IMR-90 (cell line): ENCODE results near the gene U2SURP. TPM values are rescaled to one million over a fixed set of nuclear protein-coding genes. Genes with fewer than 3 reads are reported as not detected.

ENCODE experiments used
- ATAC-seq: fragments of 200-7000 bp; cut with Tn5 transposase; 2 replicates; pipeline ENCODE4 v1.9.1; 2020; ENCODE audit warnings: low read depth, mild to moderate bottlenecking, moderate library complexity
- BruUV-seq: library from RNA; stranded (reverse); fragments of 400-500 nt; replicated peaks from 2 replicates; lab custom pipeline; 2021; lab: Mats Ljungman, UMichigan
- CTCF ChIA-PET: fragments of 300-600 bp; formaldehyde crosslinking; extraction: SDS; loops from one replicate; lab custom pipeline; 2021; ENCODE audit warnings: antibody characterized with exemption; lab: Yijun Ruan, JAX
- POLR2A ChIA-PET: fragments of 300-600 bp; sonication (Branson Sonifier 250); formaldehyde crosslinking; loops from one replicate; lab custom pipeline; 2022; ENCODE audit warnings: antibody characterized with exemption; ENCODE audit not compliant: unreplicated experiment; lab: Charles Lee
- DNase-seq: peaks from one replicate; pipeline ENCODE4 v3.0.0; 2013
- H2AFZ ChIP-seq: replicated peaks from 2 replicates; pipeline ENCODE3; 2013; ENCODE audit warnings: low read length, mild to moderate bottlenecking; ENCODE audit not compliant: poor library complexity
- H2AK5ac ChIP-seq: 2 replicates; pipeline ENCODE4 v1.6.1; 2013; ENCODE audit warnings: low read depth, low read length, inconsistent platforms
- H2AK9ac ChIP-seq: replicated peaks from 2 replicates; pipeline ENCODE3; 2013; ENCODE audit warnings: mild to moderate bottlenecking, low read depth, low read length, moderate library complexity; ENCODE audit not compliant: poor library complexity
- H2BK120ac ChIP-seq: 2 replicates; pipeline ENCODE4 v1.6.1; 2013; ENCODE audit warnings: low read depth, low read length, inconsistent platforms
- H2BK15ac ChIP-seq: 3 replicates; pipeline ENCODE4 v1.6.1; 2013; ENCODE audit warnings: low read depth, low read length, inconsistent platforms
- H2BK20ac ChIP-seq: 2 replicates; pipeline ENCODE4 v1.6.1; 2013; ENCODE audit warnings: low read depth, mild to moderate bottlenecking, inconsistent platforms, low read length, moderate library complexity
- H2BK5ac ChIP-seq: 2 replicates; pipeline ENCODE4 v1.6.1; 2013; ENCODE audit warnings: mild to moderate bottlenecking, low read depth, low read length, inconsistent platforms; ENCODE audit not compliant: poor library complexity, severe bottlenecking
- H3K14ac ChIP-seq: replicated peaks from 2 replicates; pipeline ENCODE4 v1.6.1; 2013; ENCODE audit warnings: low read depth, low read length, inconsistent platforms
- H3K18ac ChIP-seq: 2 replicates; pipeline ENCODE4 v1.6.1; 2013; ENCODE audit warnings: low read depth, low read length, control low read depth
- H3K23ac ChIP-seq: 2 replicates; pipeline ENCODE4 v1.6.1; 2013; ENCODE audit warnings: low read depth, low read length, inconsistent platforms
- H3K27ac ChIP-seq: 2 replicates; pipeline ENCODE4 v1.5.1; 2013; ENCODE audit warnings: mild to moderate bottlenecking, control low read depth, low read length; ENCODE audit not compliant: insufficient read depth
- H3K27me3 ChIP-seq: 2 replicates; pipeline ENCODE4 v1.6.1; 2013; ENCODE audit warnings: low read length; ENCODE audit not compliant: control insufficient read depth, insufficient read depth
- H3K36me3 ChIP-seq: 2 replicates; pipeline ENCODE4 v1.6.1; 2013; ENCODE audit warnings: low read length, mixed read lengths; ENCODE audit not compliant: control insufficient read depth, insufficient read depth
- H3K4ac ChIP-seq: 2 replicates; pipeline ENCODE4 v1.6.1; 2013; ENCODE audit warnings: low read depth, low read length, inconsistent platforms
- H3K4me1 ChIP-seq: 2 replicates; pipeline ENCODE4 v1.6.1; 2013; ENCODE audit warnings: low read length, mixed read lengths; ENCODE audit not compliant: control insufficient read depth, insufficient read depth
- H3K4me2 ChIP-seq: 2 replicates; pipeline ENCODE4 v1.6.1; 2013; ENCODE audit warnings: low read depth, mild to moderate bottlenecking, control low read depth, low read length, moderate library complexity
- H3K4me3 ChIP-seq: 2 replicates; pipeline ENCODE4 v1.5.1; 2013; ENCODE audit warnings: low read depth, mild to moderate bottlenecking, control low read depth, low read length, moderate library complexity; ENCODE audit not compliant: insufficient read depth
- H3K56ac ChIP-seq: 2 replicates; pipeline ENCODE4 v1.6.1; 2013; ENCODE audit warnings: low read length, inconsistent platforms; ENCODE audit not compliant: insufficient read depth; ENCODE audit errors: extremely low read depth
- H3K79me1 ChIP-seq, 2 experiments: 2 replicates each; pipeline ENCODE4 v1.6.1; 2013; ENCODE audit warnings: low read length in 2 of 2, inconsistent platforms in 1 of 2, low read depth in 1 of 2
- H3K9ac ChIP-seq: 2 replicates; pipeline ENCODE4 v1.6.1; 2013; ENCODE audit warnings: low read depth, low read length, control low read depth
- H3K9me1 ChIP-seq: 2 replicates; pipeline ENCODE4 v1.6.1; 2013; ENCODE audit warnings: low read length, inconsistent platforms; ENCODE audit not compliant: insufficient read depth
- H3K9me3 ChIP-seq: 2 replicates; pipeline ENCODE4 v1.6.1; 2013; ENCODE audit warnings: low read length; ENCODE audit not compliant: control insufficient read depth, insufficient read depth
- H4K20me1 ChIP-seq: 2 replicates; pipeline ENCODE4 v1.6.1; 2013; ENCODE audit warnings: low read length, inconsistent platforms; ENCODE audit not compliant: insufficient read depth
- H4K5ac ChIP-seq: 2 replicates; pipeline ENCODE4 v1.6.1; 2013; ENCODE audit warnings: mild to moderate bottlenecking, low read depth, low read length, control low read depth
- H4K8ac ChIP-seq, 2 experiments: 2 replicates each; pipeline ENCODE4 v1.6.1; 2013; ENCODE audit warnings: low read depth in 2 of 2, low read length in 2 of 2, control low read depth in 1 of 2, inconsistent platforms in 1 of 2
- H4K91ac ChIP-seq: 2 replicates; pipeline ENCODE4 v1.6.1; 2013; ENCODE audit warnings: low read depth, low read length, inconsistent platforms; ENCODE audit not compliant: insufficient read depth
- BHLHE40 ChIP-seq: fragments of 150-350 bp; IDR thresholded peaks from 2 replicates; pipeline ENCODE4 v1.6.1; 2016; ENCODE audit warnings: mild to moderate bottlenecking, low read depth, low read length
- CHD1 ChIP-seq: IDR thresholded peaks from 2 replicates; pipeline ENCODE4 v1.6.1; 2012; ENCODE audit warnings: low read depth, low read length, improper control_type of control experiment
- MAFK ChIP-seq: IDR thresholded peaks from 2 replicates; pipeline ENCODE4 v1.6.1; 2012; ENCODE audit warnings: low read depth, low read length, improper control_type of control experiment
- WGBS, 2 experiments: methylation state at CpG; one replicate each; pipeline versions ENCODE4 v1.1.5 to v1.1.7; 2013; ENCODE audit warnings: missing lambda C conversion rate in 2 of 2; ENCODE audit not compliant: insufficient read length in 1 of 2; ENCODE audit errors: extremely low coverage in 2 of 2; 5-methylcytosine and 5-hydroxymethylcytosine counted together
- dilution Hi-C: fragments of 300-500 bp; cut with HindIII; formaldehyde crosslinking; loops from one replicate; pipeline ENCODE4 v1.14.3; 2018; ENCODE audit warnings: low sequenced_read_pairs; ENCODE audit not compliant: unreplicated experiment
- in situ Hi-C: fragments of 300-500 bp; cut with MboI; formaldehyde crosslinking; loops from 3 replicates; pipeline ENCODE4 v1.14.3; 2019; ENCODE audit warnings: low sequenced_read_pairs, inconsistent platforms, mixed read lengths
- intact Hi-C: fragments of 100-400 bp; cut with micrococcal nuclease; formaldehyde crosslinking; loops from 2 replicates; pipeline ENCODE4 v1.10.0; 2022
- polyA plus RNA-seq, 3 experiments: library from polyadenylated mRNA; depleted of rRNA; stranded (reverse); fragments of >200 nt; gene quantifications; 2 replicates each; pipeline ENCODE4 v1.2.3, GENCODE V29; 2012; ENCODE audit warnings: low replicate concordance in 1 of 3
- total RNA-seq: library from RNA; depleted of rRNA; stranded (reverse); fragments of >200 nt; gene quantifications from 2 replicates; pipeline ENCODE4 v1.2.3, GENCODE V29; 2012
- TF ChIP-seq, protein P1 (sequence below): fragments of 150-350 bp; IDR thresholded peaks from 2 replicates; pipeline ENCODE4 v1.6.1; 2017; ENCODE audit warnings: mild to moderate bottlenecking, antibody characterized with exemption, low read length, low read depth

U2SURP gene
- total and polyA plus RNA-seq, 2 of the 4 experiments (the other 2 are of a cell fraction) = 24.8 to 29.4 TPM

DNA sequence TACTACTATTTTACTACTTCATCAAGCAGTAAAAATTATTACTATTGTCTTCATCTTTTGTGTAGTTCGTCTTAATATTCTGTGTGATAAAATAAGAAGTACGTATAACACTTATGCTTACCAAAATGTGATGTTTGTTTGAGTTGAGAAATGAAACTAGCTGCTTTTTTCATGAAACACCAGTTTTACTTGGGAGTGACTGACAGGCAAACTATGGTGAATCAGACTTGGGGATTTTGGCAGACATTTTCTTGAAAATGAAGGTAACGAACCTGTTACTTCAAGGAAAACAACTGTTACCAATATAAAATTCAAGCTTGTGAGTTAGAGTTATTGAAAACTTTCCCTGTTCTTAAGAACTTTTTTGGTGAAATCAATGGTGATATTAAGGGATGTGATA, 10.3 kb downstream of the U2SURP start:
- no peak overlapping the region for H2BK15ac ChIP-seq
- H2AK9ac ChIP-seq = no peak overlapping the region
- no peaks in the 10 kb centered on the region for H3K27me3 ChIP-seq
- dilution Hi-C loops (no loop called here), in situ Hi-C loops (no loop called here), intact Hi-C loops (no loop called here)
- ATAC-seq = no peak
- H4K91ac ChIP-seq = no peak overlapping the region
- H3K9me1 ChIP-seq = no peaks in the 10 kb centered on the region; the same call in 1 of the 2 replicates
- WGBS, 2 experiments = no CpG with 5 or more reads among the region's 3 CpGs
- H3K18ac ChIP-seq = no peak overlapping the region
- no peak overlapping the region for H4K8ac ChIP-seq
- H4K5ac ChIP-seq = no peak overlapping the region
- CTCF ChIA-PET = no interaction called here
- no peak overlapping the region for H3K4ac ChIP-seq
- no peak overlapping the region for H2AFZ ChIP-seq
- no peak for DNase-seq
- H3K9ac ChIP-seq = no peak overlapping the region
- H3K4me1 ChIP-seq = no peaks in the 10 kb centered on the region
- no peak overlapping the region for H3K4me2 ChIP-seq
- BruUV-seq = no TSS peak
- H2BK120ac ChIP-seq = no peak overlapping the region
- H2BK20ac ChIP-seq = no peak overlapping the region
- H3K9me3 ChIP-seq = no peaks in the 10 kb centered on the region
- POLR2A ChIA-PET = no interaction called here
- H3K36me3 ChIP-seq = peaks cover 2% of the 10 kb centered on the region; the same call in 1 of the 2 replicates
- no peak overlapping the region for H3K23ac ChIP-seq
- H3K14ac ChIP-seq = no peak overlapping the region
- peaks cover 35% of the 10 kb centered on the region for H4K20me1 ChIP-seq
- H2AK5ac ChIP-seq = no peak overlapping the region
- H3K56ac ChIP-seq = no peak overlapping the region
- H3K79me1 ChIP-seq = peaks cover 15% of the 10 kb centered on the region in 2 experiments
- no peak overlapping the region for H3K4me3 ChIP-seq
- TF ChIP-seq, protein P1, sequence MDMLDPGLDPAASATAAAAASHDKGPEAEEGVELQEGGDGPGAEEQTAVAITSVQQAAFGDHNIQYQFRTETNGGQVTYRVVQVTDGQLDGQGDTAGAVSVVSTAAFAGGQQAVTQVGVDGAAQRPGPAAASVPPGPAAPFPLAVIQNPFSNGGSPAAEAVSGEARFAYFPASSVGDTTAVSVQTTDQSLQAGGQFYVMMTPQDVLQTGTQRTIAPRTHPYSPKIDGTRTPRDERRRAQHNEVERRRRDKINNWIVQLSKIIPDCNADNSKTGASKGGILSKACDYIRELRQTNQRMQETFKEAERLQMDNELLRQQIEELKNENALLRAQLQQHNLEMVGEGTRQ = no peak
- TF ChIP-seq MAFK (no peak), BHLHE40 (no peak), CHD1 (no peak)
- no peak overlapping the region for H2BK5ac ChIP-seq
- H3K27ac ChIP-seq = no peak overlapping the region
